ENCODE data around the gene ZNF681. TPM values are rescaled to one million over a fixed set of nuclear protein-coding genes. Genes with fewer than 3 reads are reported as not detected.
"Not testable (repeated sequence)": the region's sequence is repeated elsewhere in the genome, so short reads cannot be mapped to it uniquely, and the experiment has no call there.

ZNF681 gene
- total RNA-seq, 8 experiments from 2014 or later: 0.05 to 6.6 (median 4.6) TPM; not detected in 1

DNA sequence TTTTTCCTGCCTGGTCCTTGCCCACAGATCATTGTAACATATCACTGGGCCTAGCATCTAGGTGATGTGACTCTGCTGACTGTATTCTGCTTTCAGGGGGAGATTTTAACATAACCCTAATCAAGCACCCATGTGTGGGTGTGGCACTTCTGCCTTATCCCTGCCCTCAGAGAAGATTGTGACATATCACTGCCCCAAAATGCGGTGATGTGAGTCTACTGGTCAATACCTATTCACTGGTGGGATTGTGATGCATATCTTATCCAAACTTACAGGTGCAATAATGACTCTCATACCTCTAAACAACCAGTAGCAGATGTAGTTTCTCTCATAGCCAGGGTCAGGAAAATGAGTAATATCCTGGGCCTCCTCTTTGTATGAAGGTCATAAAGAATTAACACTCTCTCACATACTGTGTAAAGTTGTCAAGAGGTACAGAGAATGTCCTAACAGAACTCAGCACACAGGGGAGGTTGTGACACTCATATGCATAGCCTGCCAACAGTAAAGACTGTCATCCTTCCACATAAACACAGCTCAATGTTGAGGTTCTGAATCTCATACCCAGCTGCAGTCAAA lies 12.1 kb upstream of the ZNF681 start:
- WGBS, 10 experiments: 0 to 100% (median 70%) methylated on average over 1 of the region's 1 CpG; no CpG with 5 or more reads in 6 of the 10 experiments
- H3K27ac ChIP-seq: no peak overlapping the region
- no peak overlapping the region for H3K4me3 ChIP-seq
- no peak for ATAC-seq (replicated peaks in 6 of 8)
- H3K4me1 ChIP-seq (replicated peaks in 1 of 2): no peaks in the 10 kb centered on the region
- in situ Hi-C loops (cut with MboI; ENCODE audit: low pct_unique_long_range_greater_than_20kb in 2 of 9, low sequenced_read_pairs in 9 of 9, unreplicated experiment in 9 of 9): no loop called here

DNA sequence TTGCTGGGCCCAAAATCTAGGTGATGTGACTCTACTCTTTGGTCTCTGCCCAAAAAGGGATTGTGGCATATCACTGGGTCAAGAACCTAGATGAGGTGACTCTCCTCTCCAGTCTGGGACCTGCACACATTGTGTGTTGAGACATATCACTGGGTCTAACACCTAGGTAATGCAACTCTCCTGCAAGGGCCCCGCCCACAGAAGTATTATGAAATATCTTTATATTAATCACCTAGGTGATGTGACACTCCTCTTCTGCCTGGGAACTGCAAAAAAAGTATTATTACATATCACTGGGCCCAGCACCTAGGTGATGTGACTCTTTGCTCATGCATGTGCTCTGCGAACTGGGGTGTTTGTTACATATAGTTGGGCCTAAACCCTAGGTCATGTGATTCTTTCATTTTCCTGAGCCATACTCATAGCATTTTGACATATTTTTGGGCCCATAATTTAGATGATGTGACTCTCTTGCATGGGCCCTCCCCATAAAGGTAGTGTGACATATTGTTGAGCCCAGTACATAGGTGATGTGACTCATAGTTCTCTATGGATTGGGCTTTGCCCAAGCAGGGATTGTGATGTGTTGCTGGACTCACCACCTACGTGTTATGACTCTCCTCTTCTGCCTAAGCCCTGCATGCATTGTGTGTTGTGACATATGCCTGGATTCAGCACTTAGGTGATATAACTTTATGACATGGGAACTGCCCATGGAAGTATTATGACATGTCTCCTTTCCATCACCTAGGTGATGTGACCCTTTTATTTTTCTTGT lies 11.2 kb upstream of the ZNF681 start:
- WGBS, 10 experiments: 11 to 100% (median 20%) methylated on average over 1 to 3 of the region's 3 CpGs; no CpG with 5 or more reads in 5 of the 10 experiments
- ATAC-seq (replicated peaks in 6 of 8): no peak
- Histone ChIP-seq H3K4me1 (replicated peaks in 1 of 2) (no peaks in the 10 kb centered on the region), H3K27ac (no peak overlapping the region), H3K4me3 (no peak overlapping the region)
- in situ Hi-C loops (cut with MboI; ENCODE audit: low pct_unique_long_range_greater_than_20kb in 2 of 9, low sequenced_read_pairs in 9 of 9, unreplicated experiment in 9 of 9): no loop called here

DNA sequence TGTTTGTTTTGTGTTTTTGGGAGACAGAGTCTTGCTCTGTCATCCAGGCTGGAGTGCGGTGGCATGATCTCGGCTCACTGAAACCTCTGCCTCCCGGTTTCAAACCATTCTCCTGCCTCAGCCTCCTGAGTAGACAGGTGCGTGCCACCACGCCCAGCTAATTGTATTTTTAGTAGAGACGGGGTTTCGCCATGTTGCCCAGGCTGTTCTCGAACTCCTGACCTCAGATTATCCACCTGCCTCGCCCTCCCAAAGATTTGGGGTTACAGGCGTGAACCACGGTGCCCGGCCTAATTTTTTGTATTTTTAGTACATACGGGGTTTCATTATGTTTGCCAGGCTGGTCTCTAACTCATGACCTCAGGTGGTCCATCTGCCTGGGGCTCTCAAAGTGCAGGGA lies 8.3 kb upstream of the ZNF681 start:
- ATAC-seq (replicated peaks in 6 of 8): no peak
- peaks cover 0 to 3% of the 10 kb centered on the region in 2 donors for H3K4me1 ChIP-seq (replicated peaks in 1 of 2)
- 41 to 93% (median 83%) methylated on average over 2 to 10 of the region's 13 CpGs; no CpG with 5 or more reads in 3 of the 10 experiments for WGBS, 10 experiments
- H3K27ac ChIP-seq: no peak overlapping the region
- H3K4me3 ChIP-seq: no peak overlapping the region
- in situ Hi-C loops (cut with MboI; ENCODE audit: low pct_unique_long_range_greater_than_20kb in 2 of 9, low sequenced_read_pairs in 9 of 9, unreplicated experiment in 9 of 9): no loop called here

DNA sequence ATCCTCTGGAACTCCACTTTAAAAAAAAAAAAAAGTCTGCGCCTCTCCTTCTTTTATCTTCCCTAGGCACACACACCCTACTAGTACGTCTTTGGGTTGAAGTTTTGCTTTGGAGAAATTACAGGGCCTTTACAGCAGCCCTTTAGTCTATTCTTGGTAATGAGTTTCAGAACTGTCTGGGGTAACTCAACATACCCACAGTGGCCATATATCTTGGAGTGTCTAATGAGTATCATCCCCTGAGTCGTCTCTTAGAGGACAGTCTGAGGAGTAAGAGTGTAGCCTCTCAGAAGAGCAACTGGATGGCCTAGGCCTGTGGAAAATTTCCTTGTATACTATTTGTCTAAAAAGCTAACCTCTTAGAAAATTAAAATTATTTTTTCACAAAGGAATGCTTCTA lies 6.1 kb upstream of the ZNF681 start:
- 46 to 92% (median 69%) methylated on average over 1 to 3 of the region's 3 CpGs; no CpG with 5 or more reads in 2 of the 10 experiments for WGBS, 10 experiments
- Histone ChIP-seq H3K4me1 (replicated peaks in 1 of 2) (peaks cover 0 to 3% of the 10 kb centered on the region in 2 donors), H3K4me3 (no peak overlapping the region), H3K27ac (no peak overlapping the region)
- ATAC-seq (replicated peaks in 6 of 8): no peak
- in situ Hi-C loops (cut with MboI; ENCODE audit: low pct_unique_long_range_greater_than_20kb in 2 of 9, low sequenced_read_pairs in 9 of 9, unreplicated experiment in 9 of 9): no loop called here

DNA sequence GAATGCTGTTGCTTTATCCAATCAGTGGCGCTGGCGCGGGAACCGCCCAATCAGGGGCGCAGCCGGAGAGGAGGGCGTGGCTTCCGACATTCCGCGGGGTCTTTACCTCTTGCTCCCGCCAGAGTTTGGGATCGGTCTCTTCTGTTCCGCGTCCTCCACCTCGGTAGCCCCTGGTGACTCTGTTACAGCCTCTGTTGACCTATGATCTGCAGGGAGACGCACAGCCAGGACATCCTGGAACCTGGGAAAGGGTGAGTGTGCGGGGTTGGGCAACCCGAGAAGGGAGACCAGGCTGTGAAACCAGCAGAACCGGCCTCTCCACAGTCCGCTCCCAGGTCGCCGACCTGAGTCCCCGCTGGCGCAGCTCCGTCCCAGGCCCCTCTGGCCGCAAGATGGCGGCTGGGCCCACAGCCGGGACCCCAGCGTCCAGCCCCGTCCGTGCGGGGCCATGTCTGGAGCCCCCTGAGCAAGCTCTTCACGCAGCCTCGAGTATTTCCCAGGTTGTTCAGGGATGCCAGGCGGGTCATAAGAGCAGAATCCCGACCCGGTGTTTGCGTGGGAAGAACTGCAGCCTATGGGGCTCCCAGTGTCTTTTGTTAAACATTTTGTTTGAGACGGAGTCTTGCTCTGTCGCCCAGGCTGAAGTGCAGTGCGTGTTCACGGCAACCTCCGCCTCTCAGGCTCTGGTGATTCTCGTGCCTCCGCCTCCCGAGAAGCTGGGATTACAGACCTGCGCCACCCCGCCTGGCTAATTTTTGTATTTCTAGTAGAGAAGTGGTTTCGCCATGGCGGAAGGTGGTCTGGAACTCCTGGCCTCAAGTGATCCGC lies 4.4 kb upstream of the ZNF681 start:
- Histone ChIP-seq H3K27ac (peak overlapping the region; percentile 49 to 74), H3K4me1 (replicated peaks in 1 of 2) (peaks cover 0 to 3% of the 10 kb centered on the region in 2 donors), H3K4me3 (peak overlapping the region; percentile 61 to 91 (median 66))
- peak in 6 of 8 experiments; percentile 55 to 84 (median 82) for ATAC-seq (replicated peaks in 6 of 8)
- in situ Hi-C loops (cut with MboI; ENCODE audit: low pct_unique_long_range_greater_than_20kb in 2 of 9, low sequenced_read_pairs in 9 of 9, unreplicated experiment in 9 of 9): no loop called here
- WGBS, 10 experiments: 0 to 40% (median 3%) methylated on average over 1 to 18 of the region's 51 CpGs; no CpG with 5 or more reads in 2 of the 10 experiments

DNA sequence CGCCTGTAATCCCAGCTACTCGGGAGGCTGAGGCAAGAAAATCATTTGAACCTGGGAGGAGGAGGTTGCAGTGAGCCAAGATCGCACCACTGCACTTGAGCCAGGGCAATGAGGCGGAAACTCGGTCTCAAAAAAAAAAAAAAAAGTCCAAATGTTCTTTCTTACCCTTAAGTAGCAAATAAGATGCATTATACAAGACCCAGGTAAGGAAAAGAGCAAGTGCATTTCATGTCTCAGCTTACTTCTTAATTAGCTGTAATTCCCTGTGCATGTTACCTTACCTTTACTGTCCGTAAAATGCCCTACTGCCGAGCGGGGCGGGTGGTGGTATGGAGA lies 3.8 kb upstream of the ZNF681 start:
- H3K4me1 ChIP-seq (replicated peaks in 1 of 2): peaks cover 1 to 3% of the 10 kb centered on the region in 2 donors
- no peak overlapping the region for H3K27ac ChIP-seq
- ATAC-seq (replicated peaks in 6 of 8): no peak
- 10 to 92% (median 25%) methylated on average over 1 to 6 of the region's 9 CpGs; no CpG with 5 or more reads in 2 of the 10 experiments for whole genome bisulfite sequencing, 10 experiments
- in situ Hi-C loops (cut with MboI; ENCODE audit: low pct_unique_long_range_greater_than_20kb in 2 of 9, low sequenced_read_pairs in 9 of 9, unreplicated experiment in 9 of 9): no loop called here
- H3K4me3 ChIP-seq: peak overlapping the region; percentile 61 to 91 (median 66)

DNA sequence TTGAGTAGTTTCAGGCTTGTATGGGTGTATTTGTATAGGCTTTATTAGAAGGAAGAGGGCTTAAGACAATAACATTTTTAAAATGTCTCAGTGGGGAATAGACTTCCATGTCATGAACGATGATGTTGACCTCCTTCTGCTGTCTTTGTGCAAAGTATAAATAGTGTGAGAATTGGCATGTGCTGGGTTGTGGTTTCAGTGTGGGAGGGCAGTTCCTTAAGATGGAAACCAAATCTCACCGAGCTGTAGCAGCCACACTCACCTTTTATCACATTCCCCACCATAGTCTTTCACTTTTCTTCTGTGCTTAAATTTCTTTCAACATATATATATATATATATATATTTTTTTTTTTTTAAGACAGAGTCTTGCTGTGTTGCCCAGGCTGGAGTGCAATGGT lies 1.6 kb upstream of the ZNF681 start:
- H3K4me1 ChIP-seq (replicated peaks in 1 of 2); H3K4me3 ChIP-seq; in situ Hi-C loops (cut with MboI; ENCODE audit: low pct_unique_long_range_greater_than_20kb in 2 of 9, low sequenced_read_pairs in 9 of 9, unreplicated experiment in 9 of 9); H3K27ac ChIP-seq; ATAC-seq (replicated peaks in 6 of 8): not testable (repeated sequence)
- 25 to 100% (median 66%) methylated on average over 1 to 2 of the region's 2 CpGs; no CpG with 5 or more reads in 3 of the 10 experiments for WGBS, 10 experiments

DNA sequence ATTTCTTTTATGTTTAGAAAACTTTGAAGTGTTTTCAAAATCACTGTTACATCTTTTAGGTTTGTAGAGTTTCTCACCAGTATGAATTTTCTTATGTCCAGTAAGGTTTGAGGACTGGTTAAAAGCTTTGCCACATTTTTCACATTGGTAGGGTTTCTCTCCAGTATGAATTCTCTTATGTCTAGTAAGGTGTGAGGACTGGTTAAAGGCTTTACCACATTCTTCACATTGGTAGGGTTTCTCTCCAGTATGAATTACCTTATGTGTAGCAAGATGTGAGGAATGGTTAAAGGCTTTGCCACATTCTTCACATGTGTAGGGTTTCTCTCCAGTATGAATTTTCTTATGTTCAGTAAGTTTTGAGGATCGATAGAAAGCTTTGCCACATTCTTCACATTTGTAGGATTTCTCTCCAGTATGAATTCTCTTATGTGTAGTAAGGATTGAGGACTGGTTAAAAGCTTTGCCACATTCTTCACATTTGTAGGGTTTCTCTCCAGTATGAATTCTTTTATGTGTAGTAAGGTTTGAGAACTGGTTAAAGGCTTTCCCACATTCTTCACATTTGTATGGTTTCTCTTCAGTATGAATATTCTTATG lies 15.0 kb downstream of the ZNF681 start:
- H3K27ac ChIP-seq; H3K4me3 ChIP-seq; in situ Hi-C loops (cut with MboI; ENCODE audit: low pct_unique_long_range_greater_than_20kb in 2 of 9, low sequenced_read_pairs in 9 of 9, unreplicated experiment in 9 of 9); H3K4me1 ChIP-seq (replicated peaks in 1 of 2); ATAC-seq (replicated peaks in 6 of 8): not testable (repeated sequence)
- WGBS, 10 experiments: 67 to 100% (median 100%) methylated on average over 1 of the region's 1 CpG; no CpG with 5 or more reads in 5 of the 10 experiments

DNA sequence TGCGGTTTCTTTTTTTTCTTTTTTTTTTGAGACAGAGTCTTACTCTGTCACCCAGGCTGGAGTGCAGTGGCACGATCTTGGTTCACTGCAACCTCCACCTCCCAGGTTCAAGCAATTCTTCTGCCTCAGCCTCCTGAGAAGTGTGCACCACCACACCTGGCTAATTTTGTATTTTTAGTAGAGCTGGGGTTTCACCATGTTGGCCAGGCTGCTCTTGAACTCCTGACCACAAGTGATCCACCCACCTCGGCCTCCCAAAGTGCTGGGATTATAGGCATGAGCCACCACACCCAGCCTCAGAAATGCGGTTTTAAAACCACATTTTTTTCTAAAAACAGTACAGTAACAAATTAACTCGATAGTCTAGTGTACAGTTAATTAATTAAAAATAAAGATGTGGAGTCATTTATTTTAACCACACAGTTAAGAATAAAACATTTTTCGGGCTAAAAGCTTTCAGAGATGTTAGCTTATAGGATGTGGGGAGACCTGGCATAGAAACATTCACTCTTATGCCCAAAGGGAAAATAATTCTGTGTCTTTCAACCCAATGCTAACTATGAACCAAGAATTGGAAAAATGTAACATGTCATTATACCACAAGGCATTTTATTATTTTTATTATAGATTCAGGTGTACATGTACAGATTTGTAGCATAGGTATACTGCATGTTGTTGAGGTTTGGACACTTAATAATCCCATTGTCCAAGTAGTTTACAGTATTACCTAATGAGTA lies 27.8 kb downstream of the ZNF681 start:
- in situ Hi-C loops (cut with MboI; ENCODE audit: low pct_unique_long_range_greater_than_20kb in 2 of 9, low sequenced_read_pairs in 9 of 9, unreplicated experiment in 9 of 9); H3K4me3 ChIP-seq; H3K27ac ChIP-seq; ATAC-seq (replicated peaks in 6 of 8); H3K4me1 ChIP-seq (replicated peaks in 1 of 2): not testable (repeated sequence)
- 20 to 90% (median 66%) methylated on average over 2 to 6 of the region's 6 CpGs for WGBS, 10 experiments

DNA sequence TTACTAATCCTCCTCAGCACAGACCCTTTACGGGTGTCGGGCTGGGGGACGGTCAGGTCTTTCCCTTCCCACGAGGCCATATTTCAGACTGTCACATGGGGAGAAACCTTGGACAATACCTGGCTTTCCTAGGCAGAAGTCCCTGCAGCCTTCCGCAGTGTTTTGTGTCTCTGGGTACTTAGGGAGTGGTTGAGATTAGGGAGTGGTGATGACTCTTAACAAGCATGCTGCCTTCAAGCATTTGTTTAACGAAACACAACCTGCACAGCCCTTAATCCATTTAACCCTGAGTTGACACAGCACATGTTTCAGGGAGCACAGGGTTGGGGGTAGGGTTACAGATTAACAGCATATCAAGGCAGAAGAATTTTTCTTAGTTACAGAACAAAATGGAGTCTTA lies 34.5 kb downstream of the ZNF681 start:
- in situ Hi-C loops (cut with MboI; ENCODE audit: low pct_unique_long_range_greater_than_20kb in 2 of 9, low sequenced_read_pairs in 9 of 9, unreplicated experiment in 9 of 9); H3K4me1 ChIP-seq (replicated peaks in 1 of 2); ATAC-seq (replicated peaks in 6 of 8); H3K4me3 ChIP-seq; H3K27ac ChIP-seq: not testable (repeated sequence)
- WGBS, 10 experiments: 0 to 71% (median 40%) methylated on average over 1 to 2 of the region's 6 CpGs; no CpG with 5 or more reads in 5 of the 10 experiments

DNA sequence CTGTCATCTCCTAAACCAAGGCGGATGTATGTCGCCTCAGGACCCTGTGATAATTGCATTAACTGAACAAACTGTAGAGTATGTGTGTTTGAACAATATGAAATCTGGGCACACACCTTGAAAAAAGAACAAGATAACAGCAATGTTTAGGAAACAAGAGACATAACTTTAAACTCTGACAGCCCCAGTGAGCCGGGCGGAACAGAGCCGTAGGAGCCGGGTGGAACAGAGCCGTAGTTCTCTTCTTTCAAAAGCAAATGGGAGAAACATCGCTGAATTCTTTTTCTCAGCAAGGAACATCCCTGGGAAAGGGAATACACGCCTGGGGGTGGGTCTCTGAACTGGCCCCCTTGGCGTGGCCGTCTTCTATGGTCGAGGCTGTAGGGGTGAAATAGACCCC lies 39.9 kb downstream of the ZNF681 start:
- Histone ChIP-seq H3K27ac (no peak overlapping the region), H3K4me3 (no peak overlapping the region), H3K4me1 (replicated peaks in 1 of 2) (no peaks in the 10 kb centered on the region)
- in situ Hi-C loops (cut with MboI; ENCODE audit: low pct_unique_long_range_greater_than_20kb in 2 of 9, low sequenced_read_pairs in 9 of 9, unreplicated experiment in 9 of 9): no loop called here
- WGBS, 10 experiments: 0 to 22% (median 7%) methylated on average over 1 to 9 of the region's 12 CpGs; no CpG with 5 or more reads in 5 of the 10 experiments
- no peak for ATAC-seq (replicated peaks in 6 of 8)

DNA sequence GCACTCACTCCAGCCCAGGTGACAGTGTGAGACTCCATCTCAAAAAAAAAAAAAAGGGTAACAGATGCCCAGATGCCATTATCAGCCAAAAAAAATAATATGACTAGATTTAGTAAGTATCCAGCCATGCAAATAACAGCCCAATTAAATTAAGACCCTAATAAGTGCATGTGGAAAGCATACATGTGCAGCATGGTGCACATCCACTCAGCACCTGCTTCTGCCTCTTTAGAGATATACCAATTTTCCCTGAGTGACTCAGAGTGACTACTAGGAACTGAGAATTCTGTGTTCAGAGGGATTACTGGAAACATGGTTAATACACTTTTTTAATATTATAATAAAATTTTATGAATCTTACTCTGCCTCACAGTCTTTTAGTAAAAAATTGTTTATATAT lies 41.9 kb downstream of the ZNF681 start:
- H3K4me3 ChIP-seq: no peak overlapping the region
- no peak overlapping the region for H3K27ac ChIP-seq
- in situ Hi-C loops (cut with MboI; ENCODE audit: low pct_unique_long_range_greater_than_20kb in 2 of 9, low sequenced_read_pairs in 9 of 9, unreplicated experiment in 9 of 9): no loop called here
- ATAC-seq (replicated peaks in 6 of 8): no peak
- no peaks in the 10 kb centered on the region for H3K4me1 ChIP-seq (replicated peaks in 1 of 2)
